Liver (tissue), 3 donors: Measurements from ENCODE around the gene PRAMEF33.
"Not testable (repeated sequence)": the region's sequence is repeated elsewhere in the genome, so short reads cannot be mapped to it uniquely, and the experiment has no call there.

Experiments
- EGR1 ChIP-seq, 2 donors: IDR thresholded peaks; 2 replicates each; pipeline ENCODE4 v1.6.1; 2016 to 2018; ENCODE audit warnings: antibody characterized with exemption in 2 of 2, low read depth in 2 of 2
- FOXA1 ChIP-seq: IDR thresholded peaks from 2 replicates; pipeline ENCODE4 v1.6.1; 2016; ENCODE audit warnings: antibody characterized with exemption
- GABPA ChIP-seq, 2 donors: IDR thresholded peaks in 1 of 2; conservative IDR thresholded peaks in 1 of 2; 2 replicates each; pipeline ENCODE4 v1.6.1; 2016; ENCODE audit warnings: antibody characterized with exemption in 2 of 2, mild to moderate bottlenecking in 1 of 2, moderate library complexity in 1 of 2
- HNF4G ChIP-seq: IDR thresholded peaks from 2 replicates; pipeline ENCODE4 v1.6.1; 2016; ENCODE audit warnings: antibody characterized with exemption
- RAD21 ChIP-seq, 2 donors: IDR thresholded peaks; 2 replicates each; pipeline ENCODE4 v1.6.1; 2016; ENCODE audit warnings: antibody characterized with exemption in 2 of 2, mild to moderate bottlenecking in 2 of 2
- SP1 ChIP-seq: IDR thresholded peaks from 2 replicates; pipeline ENCODE4 v1.6.1; 2018; ENCODE audit warnings: antibody characterized with exemption, mild to moderate bottlenecking
- YY1 ChIP-seq: IDR thresholded peaks from 2 replicates; pipeline ENCODE4 v1.6.1; 2016; ENCODE audit warnings: antibody characterized with exemption, mild to moderate bottlenecking
- TF ChIP-seq, protein P1 (sequence below): fragments of 150-350 bp; IDR thresholded peaks from 2 replicates; pipeline ENCODE4 v1.5.1; 2017; ENCODE audit warnings: improper control_type of control experiment, low read depth, low read length; ENCODE audit not compliant: missing input control
- TF ChIP-seq, protein P2 (sequence below): IDR thresholded peaks from 2 replicates; pipeline ENCODE4 v1.6.1; 2016; ENCODE audit warnings: antibody characterized with exemption
- TF ChIP-seq, protein P3 (sequence below): IDR thresholded peaks from 2 replicates; pipeline ENCODE4 v1.6.1; 2016; ENCODE audit warnings: antibody characterized with exemption, mild to moderate bottlenecking
- TF ChIP-seq, protein P4 (sequence below): IDR thresholded peaks from 2 replicates; pipeline ENCODE4 v1.6.1; 2016; ENCODE audit warnings: antibody characterized with exemption
- donor health status: healthy.
- donor health status: healthy.

DNA sequence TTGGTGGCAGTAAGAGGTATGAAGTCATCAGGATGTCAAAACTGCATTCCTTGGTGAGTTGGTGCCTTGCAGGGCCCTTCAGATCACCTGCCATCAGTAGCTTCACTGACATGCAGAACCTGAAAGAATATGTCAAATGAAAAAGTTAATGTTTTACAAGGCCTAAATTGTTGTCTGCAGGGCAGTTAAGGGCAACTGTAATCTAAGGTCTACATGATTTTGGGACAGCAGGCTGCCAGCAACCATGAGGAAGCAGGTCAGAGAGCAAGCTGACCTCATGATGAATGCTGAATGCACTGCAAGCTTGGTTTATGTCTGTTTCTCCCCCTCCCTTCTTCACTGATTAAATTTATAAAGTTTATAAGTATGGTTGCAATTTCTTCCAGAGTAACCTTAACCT lies 1.1 kb upstream of the PRAMEF33 start:
- TF ChIP-seq, protein P1, sequence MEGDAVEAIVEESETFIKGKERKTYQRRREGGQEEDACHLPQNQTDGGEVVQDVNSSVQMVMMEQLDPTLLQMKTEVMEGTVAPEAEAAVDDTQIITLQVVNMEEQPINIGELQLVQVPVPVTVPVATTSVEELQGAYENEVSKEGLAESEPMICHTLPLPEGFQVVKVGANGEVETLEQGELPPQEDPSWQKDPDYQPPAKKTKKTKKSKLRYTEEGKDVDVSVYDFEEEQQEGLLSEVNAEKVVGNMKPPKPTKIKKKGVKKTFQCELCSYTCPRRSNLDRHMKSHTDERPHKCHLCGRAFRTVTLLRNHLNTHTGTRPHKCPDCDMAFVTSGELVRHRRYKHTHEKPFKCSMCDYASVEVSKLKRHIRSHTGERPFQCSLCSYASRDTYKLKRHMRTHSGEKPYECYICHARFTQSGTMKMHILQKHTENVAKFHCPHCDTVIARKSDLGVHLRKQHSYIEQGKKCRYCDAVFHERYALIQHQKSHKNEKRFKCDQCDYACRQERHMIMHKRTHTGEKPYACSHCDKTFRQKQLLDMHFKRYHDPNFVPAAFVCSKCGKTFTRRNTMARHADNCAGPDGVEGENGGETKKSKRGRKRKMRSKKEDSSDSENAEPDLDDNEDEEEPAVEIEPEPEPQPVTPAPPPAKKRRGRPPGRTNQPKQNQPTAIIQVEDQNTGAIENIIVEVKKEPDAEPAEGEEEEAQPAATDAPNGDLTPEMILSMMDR, result not testable (repeated sequence)
- TF ChIP-seq, protein P2, sequence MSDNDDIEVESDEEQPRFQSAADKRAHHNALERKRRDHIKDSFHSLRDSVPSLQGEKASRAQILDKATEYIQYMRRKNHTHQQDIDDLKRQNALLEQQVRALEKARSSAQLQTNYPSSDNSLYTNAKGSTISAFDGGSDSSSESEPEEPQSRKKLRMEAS, result not testable (repeated sequence)
- not testable (repeated sequence) for TF ChIP-seq SP1; HNF4G; FOXA1; EGR1 (IDR thresholded peaks at IDR 0.05; ENCODE audit: low read depth in 2 of 2); RAD21 (IDR thresholded peaks at IDR 0.05); GABPA (IDR thresholded peaks at IDR 0.05 in 1 of 2, conservative IDR thresholded peaks at IDR 0.05 in 1 of 2); YY1
- TF ChIP-seq, protein P3, sequence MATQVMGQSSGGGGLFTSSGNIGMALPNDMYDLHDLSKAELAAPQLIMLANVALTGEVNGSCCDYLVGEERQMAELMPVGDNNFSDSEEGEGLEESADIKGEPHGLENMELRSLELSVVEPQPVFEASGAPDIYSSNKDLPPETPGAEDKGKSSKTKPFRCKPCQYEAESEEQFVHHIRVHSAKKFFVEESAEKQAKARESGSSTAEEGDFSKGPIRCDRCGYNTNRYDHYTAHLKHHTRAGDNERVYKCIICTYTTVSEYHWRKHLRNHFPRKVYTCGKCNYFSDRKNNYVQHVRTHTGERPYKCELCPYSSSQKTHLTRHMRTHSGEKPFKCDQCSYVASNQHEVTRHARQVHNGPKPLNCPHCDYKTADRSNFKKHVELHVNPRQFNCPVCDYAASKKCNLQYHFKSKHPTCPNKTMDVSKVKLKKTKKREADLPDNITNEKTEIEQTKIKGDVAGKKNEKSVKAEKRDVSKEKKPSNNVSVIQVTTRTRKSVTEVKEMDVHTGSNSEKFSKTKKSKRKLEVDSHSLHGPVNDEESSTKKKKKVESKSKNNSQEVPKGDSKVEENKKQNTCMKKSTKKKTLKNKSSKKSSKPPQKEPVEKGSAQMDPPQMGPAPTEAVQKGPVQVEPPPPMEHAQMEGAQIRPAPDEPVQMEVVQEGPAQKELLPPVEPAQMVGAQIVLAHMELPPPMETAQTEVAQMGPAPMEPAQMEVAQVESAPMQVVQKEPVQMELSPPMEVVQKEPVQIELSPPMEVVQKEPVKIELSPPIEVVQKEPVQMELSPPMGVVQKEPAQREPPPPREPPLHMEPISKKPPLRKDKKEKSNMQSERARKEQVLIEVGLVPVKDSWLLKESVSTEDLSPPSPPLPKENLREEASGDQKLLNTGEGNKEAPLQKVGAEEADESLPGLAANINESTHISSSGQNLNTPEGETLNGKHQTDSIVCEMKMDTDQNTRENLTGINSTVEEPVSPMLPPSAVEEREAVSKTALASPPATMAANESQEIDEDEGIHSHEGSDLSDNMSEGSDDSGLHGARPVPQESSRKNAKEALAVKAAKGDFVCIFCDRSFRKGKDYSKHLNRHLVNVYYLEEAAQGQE, result not testable (repeated sequence)
- TF ChIP-seq, protein P4, sequence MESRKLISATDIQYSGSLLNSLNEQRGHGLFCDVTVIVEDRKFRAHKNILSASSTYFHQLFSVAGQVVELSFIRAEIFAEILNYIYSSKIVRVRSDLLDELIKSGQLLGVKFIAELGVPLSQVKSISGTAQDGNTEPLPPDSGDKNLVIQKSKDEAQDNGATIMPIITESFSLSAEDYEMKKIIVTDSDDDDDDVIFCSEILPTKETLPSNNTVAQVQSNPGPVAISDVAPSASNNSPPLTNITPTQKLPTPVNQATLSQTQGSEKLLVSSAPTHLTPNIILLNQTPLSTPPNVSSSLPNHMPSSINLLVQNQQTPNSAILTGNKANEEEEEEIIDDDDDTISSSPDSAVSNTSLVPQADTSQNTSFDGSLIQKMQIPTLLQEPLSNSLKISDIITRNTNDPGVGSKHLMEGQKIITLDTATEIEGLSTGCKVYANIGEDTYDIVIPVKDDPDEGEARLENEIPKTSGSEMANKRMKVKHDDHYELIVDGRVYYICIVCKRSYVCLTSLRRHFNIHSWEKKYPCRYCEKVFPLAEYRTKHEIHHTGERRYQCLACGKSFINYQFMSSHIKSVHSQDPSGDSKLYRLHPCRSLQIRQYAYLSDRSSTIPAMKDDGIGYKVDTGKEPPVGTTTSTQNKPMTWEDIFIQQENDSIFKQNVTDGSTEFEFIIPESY, result not testable (repeated sequence)
